HCT116 (cell line): ENCODE results near the gene PCDHGB2. TPM values are rescaled to one million over a fixed set of nuclear protein-coding genes. Genes with fewer than 3 reads are reported as not detected.

Experiments used
- ATAC-seq: fragments of 200-7000 bp; cut with Tn5 transposase; 2 replicates; pipeline ENCODE4 v1.9.1; 2020; ENCODE audit warnings: mild to moderate bottlenecking, moderate library complexity
- BruUV-seq: library from RNA; stranded (reverse); fragments of 400-500 nt; replicated peaks from 2 replicates; lab custom pipeline; 2021; lab: Mats Ljungman, UMichigan
- CTCF ChIA-PET: fragments of 300-600 bp; sonication (Branson Sonifier 250); formaldehyde crosslinking; loops from one replicate; lab custom pipeline; 2021; ENCODE audit warnings: antibody characterized with exemption; lab: Charles Lee
- POLR2A ChIA-PET: fragments of 300-600, 350-600 bp; sonication (Branson Sonifier 250); formaldehyde crosslinking; loops from one replicate; lab custom pipeline; 2021; ENCODE audit warnings: antibody characterized with exemption; lab: Charles Lee
- RAD21 ChIA-PET, 2 experiments: fragments of 300-600 bp; sonication (Branson Sonifier 250); formaldehyde crosslinking; loops; one replicate each; lab custom pipeline; 2023; ENCODE audit warnings: low total read pairs in 2 of 2; ENCODE audit not compliant: uncharacterized antibody in 2 of 2, unreplicated experiment in 2 of 2, low non-redundant PET in 1 of 2; lab: Charles Lee
- DNase-seq: peaks from one replicate; pipeline ENCODE4 v3.0.0-alpha.2; 2010; ENCODE audit warnings: low read depth, low spot score
- H2AFZ ChIP-seq: fragments of 200-600 bp; shearing (Covaris generic), sonication (generic); 2 replicates; pipeline ENCODE4 v1.6.1; 2017; ENCODE audit warnings: low read depth, mixed run types, mixed read lengths, antibody characterized with exemption, low read length; ENCODE audit not compliant: poor library complexity, severe bottlenecking
- H3K27ac ChIP-seq: 2 replicates; pipeline ENCODE4 v1.5.1; 2012; ENCODE audit warnings: low read depth, low read length
- H3K27me3 ChIP-seq: fragments of 200-600 bp; sonication (generic); 2 replicates; pipeline ENCODE4 v1.6.1; 2016; ENCODE audit warnings: mixed run types, low read length, mixed read lengths; ENCODE audit not compliant: insufficient read depth
- H3K36me3 ChIP-seq, 2 experiments: fragments of 200-500 bp in 1 of 2; fragments of 200-600 bp in 1 of 2; sonication (Bioruptor generic) in 1 of 2; sonication (generic) in 1 of 2; 2 replicates each; pipeline versions ENCODE4 v1.5.1 to v1.6.1; 2014 to 2016; ENCODE audit warnings: low read length in 2 of 2, inconsistent platforms in 1 of 2, mixed read lengths in 1 of 2, mixed run types in 1 of 2; ENCODE audit not compliant: insufficient read depth in 2 of 2, control insufficient read depth in 1 of 2
- H3K4me1 ChIP-seq, 2 experiments: fragments of 200-600 bp in 1 of 2; sonication (generic) in 1 of 2; 2 replicates each; pipeline versions ENCODE4 v1.5.1 to v1.6.1; 2012 to 2017; ENCODE audit warnings: low read length in 2 of 2, inconsistent platforms in 1 of 2, mild to moderate bottlenecking in 1 of 2, mixed read lengths in 1 of 2, mixed run types in 1 of 2, moderate library complexity in 1 of 2; ENCODE audit not compliant: insufficient read depth in 2 of 2, control insufficient read depth in 1 of 2
- H3K4me2 ChIP-seq: fragments of 200-600 bp; sonication (generic); 2 replicates; pipeline ENCODE4 v1.6.1; 2017; ENCODE audit warnings: mixed run types, low read length, mixed read lengths
- H3K4me3 ChIP-seq, 2 experiments: fragments of 200-600 bp in 1 of 2; sonication (generic) in 1 of 2; replicated peaks in 1 of 2; 2 replicates each; pipeline ENCODE4 v1.5.1; 2011 to 2016; ENCODE audit warnings: low read length in 2 of 2, control low read depth in 1 of 2, low read depth in 1 of 2, mild to moderate bottlenecking in 1 of 2, mixed read lengths in 1 of 2, mixed run types in 1 of 2
- H3K79me2 ChIP-seq: fragments of 200-600 bp; sonication (generic); 2 replicates; pipeline ENCODE4 v1.6.1; 2017; ENCODE audit warnings: mild to moderate bottlenecking, mixed run types, low read length, moderate library complexity, mixed read lengths; ENCODE audit not compliant: insufficient read depth
- H3K9ac ChIP-seq: fragments of 200-600 bp; sonication (generic); 2 replicates; pipeline ENCODE4 v1.6.1; 2016; ENCODE audit warnings: low read length, mixed read lengths
- H3K9me2 ChIP-seq: fragments of 200-600 bp; sonication (generic), shearing (Covaris generic); 2 replicates; pipeline ENCODE4 v1.6.1; 2017; ENCODE audit warnings: mixed run types, mild to moderate bottlenecking, moderate library complexity; ENCODE audit not compliant: insufficient read depth
- H3K9me3 ChIP-seq, 2 experiments: fragments of 200-500 bp in 1 of 2; fragments of 200-600 bp in 1 of 2; sonication (Bioruptor generic) in 1 of 2; sonication (generic) in 1 of 2; 2 replicates each; pipeline ENCODE4 v1.6.1; 2014 to 2017; ENCODE audit warnings: low read length in 2 of 2, mixed read lengths in 2 of 2, inconsistent platforms in 1 of 2, low read depth in 1 of 2, mild to moderate bottlenecking in 1 of 2, mixed run types in 1 of 2, moderate library complexity in 1 of 2; ENCODE audit not compliant: control insufficient read depth in 1 of 2, insufficient read depth in 1 of 2
- H4K20me1 ChIP-seq: fragments of 200-600 bp; sonication (generic), shearing (Covaris generic); 2 replicates; pipeline ENCODE4 v1.6.1; 2017; ENCODE audit warnings: mixed run types, mild to moderate bottlenecking, moderate library complexity; ENCODE audit not compliant: insufficient read depth
- CBX3 ChIP-seq: IDR thresholded peaks from 2 replicates; pipeline ENCODE4 v1.6.1; 2012; ENCODE audit warnings: low read depth
- CEBPB ChIP-seq: IDR thresholded peaks from 2 replicates; pipeline ENCODE4 v1.6.1; 2012; ENCODE audit warnings: low read depth
- EGR1 ChIP-seq: IDR thresholded peaks from 2 replicates; pipeline ENCODE4 v1.6.1; 2012; ENCODE audit warnings: low read depth
- EZH2phosphoT487 ChIP-seq: fragments of 200-600 bp; IDR thresholded peaks from 2 replicates; pipeline ENCODE4 v1.6.1; 2018; ENCODE audit warnings: antibody characterized with exemption, borderline replicate concordance
- JUND ChIP-seq: IDR thresholded peaks from 2 replicates; pipeline ENCODE4 v1.6.1; 2012
- POLR2A ChIP-seq: IDR thresholded peaks from 2 replicates; pipeline ENCODE4 v1.7.0; 2011; ENCODE audit warnings: borderline replicate concordance; ENCODE audit not compliant: insufficient read depth, insufficient read length; ENCODE audit errors: extremely low read depth
- POLR2AphosphoS5 ChIP-seq: IDR thresholded peaks from 2 replicates; pipeline ENCODE4 v1.6.1; 2011; ENCODE audit warnings: mild to moderate bottlenecking, low read depth, low read length, moderate library complexity
- RAD21 ChIP-seq: IDR thresholded peaks from 2 replicates; pipeline ENCODE4 v1.6.1; 2012; ENCODE audit warnings: low read depth, mild to moderate bottlenecking
- SIN3A ChIP-seq: IDR thresholded peaks from 2 replicates; pipeline ENCODE4 v1.6.1; 2012; ENCODE audit warnings: low read depth
- SP1 ChIP-seq: IDR thresholded peaks from 2 replicates; pipeline ENCODE4 v1.6.1; 2012; ENCODE audit warnings: low read depth
- SRF ChIP-seq: IDR thresholded peaks from 2 replicates; pipeline ENCODE4 v1.6.1; 2012; ENCODE audit warnings: low read depth
- YY1 ChIP-seq: IDR thresholded peaks from 2 replicates; pipeline ENCODE4 v1.6.1; 2011; ENCODE audit warnings: low read length, low read depth, moderate library complexity, mild to moderate bottlenecking; ENCODE audit not compliant: insufficient replicate concordance; ENCODE audit errors: extremely low read depth
- ZFX ChIP-seq: fragments of 450-650 bp; IDR thresholded peaks from 2 replicates; pipeline ENCODE4 v1.6.1; 2017
- ZNF274 ChIP-seq: fragments of 200-500 bp; sonication (Bioruptor generic); IDR thresholded peaks from 2 replicates; pipeline ENCODE4 v1.6.1; 2014; ENCODE audit warnings: mild to moderate bottlenecking, low read depth, low read length, inconsistent platforms
- intact Hi-C: fragments of 100-400 bp; cut with micrococcal nuclease; formaldehyde crosslinking; loops from 2 replicates; pipeline ENCODE4 v1.10.0; 2022
- total RNA-seq: library from RNA; stranded (reverse); gene quantifications from one replicate; pipeline ENCODE4 v1.2.1, GENCODE V29; 2021; ENCODE audit not compliant: unreplicated experiment
- TF ChIP-seq, protein P1 (sequence below): IDR thresholded peaks from 2 replicates; pipeline ENCODE4 v1.6.1; 2012
- TF ChIP-seq, protein P2 (sequence below), 3 experiments: fragments of 200-600 bp in 1 of 3; sonication (generic) in 1 of 3; IDR thresholded peaks in 2 of 3; conservative IDR thresholded peaks in 1 of 3; 2 replicates each; pipeline ENCODE4 v1.5.1; 2012 to 2017; ENCODE audit warnings: low read depth in 2 of 3, low read length in 2 of 3, antibody characterized with exemption in 1 of 3, borderline replicate concordance in 1 of 3, control low read depth in 1 of 3, mild to moderate bottlenecking in 1 of 3, mixed read lengths in 1 of 3, mixed run types in 1 of 3, moderate library complexity in 1 of 3; ENCODE audit not compliant: insufficient read depth in 1 of 3
- TF ChIP-seq, protein P3 (sequence below): IDR thresholded peaks from 2 replicates; pipeline ENCODE4 v1.6.1; 2011; ENCODE audit warnings: mild to moderate bottlenecking, low read length, moderate library complexity; ENCODE audit not compliant: insufficient replicate concordance; ENCODE audit errors: extremely low read depth
- TF ChIP-seq, protein P4 (sequence below): IDR thresholded peaks from 2 replicates; pipeline ENCODE4 v1.6.1; 2012; ENCODE audit warnings: low read depth
- TF ChIP-seq, protein P5 (sequence below): IDR thresholded peaks from 2 replicates; pipeline ENCODE4 v1.6.1; 2012

Gene PCDHGB2
- total RNA-seq, 1 experiment from 2014 or later, result 0.34 TPM

DNA sequence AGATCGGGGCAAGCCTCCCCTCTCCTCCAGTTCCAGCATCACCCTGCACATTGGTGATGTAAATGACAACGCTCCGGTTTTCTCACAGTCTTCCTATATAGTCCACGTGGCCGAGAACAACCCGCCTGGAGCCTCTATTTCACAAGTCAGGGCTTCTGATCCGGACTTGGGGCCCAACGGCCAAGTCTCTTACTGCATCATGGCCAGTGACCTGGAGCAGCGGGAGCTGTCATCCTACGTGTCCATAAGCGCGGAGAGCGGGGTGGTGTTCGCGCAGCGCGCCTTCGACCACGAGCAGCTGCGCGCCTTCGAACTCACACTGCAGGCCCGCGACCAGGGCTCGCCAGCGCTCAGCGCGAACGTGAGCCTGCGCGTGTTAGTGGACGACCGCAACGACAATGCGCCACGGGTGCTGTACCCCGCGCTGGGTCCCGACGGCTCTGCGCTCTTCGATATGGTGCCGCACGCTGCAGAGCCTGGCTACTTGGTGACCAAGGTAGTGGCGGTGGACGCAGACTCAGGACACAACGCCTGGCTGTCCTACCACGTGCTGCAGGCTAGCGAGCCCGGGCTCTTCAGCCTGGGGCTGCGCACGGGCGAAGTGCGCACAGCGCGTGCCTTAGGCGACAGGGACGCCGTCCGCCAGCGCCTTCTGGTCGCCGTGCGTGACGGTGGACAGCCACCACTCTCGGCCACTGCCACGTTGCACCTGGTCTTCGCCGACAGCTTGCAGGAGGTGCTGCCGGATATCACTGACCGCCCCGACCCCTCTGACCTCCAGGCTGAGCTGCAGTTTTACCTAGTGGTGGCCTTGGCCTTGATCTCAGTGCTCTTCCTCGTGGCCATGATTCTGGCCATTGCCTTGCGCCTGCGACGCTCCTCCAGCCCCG lies 29.6 kb downstream of the PCDHGB2 start:
- ATAC-seq, result no peak
- RAD21 ChIA-PET, result no interaction called here

More for the DNA sequence above, 29.6 kb downstream of the PCDHGB2 start:
- no peak overlapping the region for H3K4me3 ChIP-seq
- H3K4me1 ChIP-seq, result no peaks in the 10 kb centered on the region
- H3K4me2 ChIP-seq, result no peak overlapping the region
- POLR2A ChIA-PET, result no interaction called here
- no peak overlapping the region for H3K27ac ChIP-seq
- intact Hi-C loops, result no loop called here
- no peak overlapping the region for H2AFZ ChIP-seq
- no peaks in the 10 kb centered on the region; a peak in 1 of 4 replicates for H3K9me3 ChIP-seq
- no peaks in the 10 kb centered on the region for H3K9me2 ChIP-seq
- BruUV-seq, result no TSS peak
- H4K20me1 ChIP-seq, result no peaks in the 10 kb centered on the region
- H3K36me3 ChIP-seq, result no peaks in the 10 kb centered on the region
- H3K27me3 ChIP-seq, result no peaks in the 10 kb centered on the region
- no peak for DNase-seq
- H3K9ac ChIP-seq, result no peak overlapping the region
- CTCF ChIA-PET, result no interaction called here
- no peaks in the 10 kb centered on the region for H3K79me2 ChIP-seq
- TF ChIP-seq RAD21 (no peak), POLR2A (no peak), JUND (no peak), ZNF274 (no peak), CBX3 (no peak), ZFX (no peak), SIN3A (no peak), SP1 (no peak), EZH2phosphoT487 (no peak), EGR1 (no peak), YY1 (no peak), POLR2AphosphoS5 (no peak), CEBPB (no peak), SRF (no peak)
- TF ChIP-seq, protein P1, sequence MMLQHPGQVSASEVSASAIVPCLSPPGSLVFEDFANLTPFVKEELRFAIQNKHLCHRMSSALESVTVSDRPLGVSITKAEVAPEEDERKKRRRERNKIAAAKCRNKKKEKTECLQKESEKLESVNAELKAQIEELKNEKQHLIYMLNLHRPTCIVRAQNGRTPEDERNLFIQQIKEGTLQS, result no peak
- TF ChIP-seq, protein P2, sequence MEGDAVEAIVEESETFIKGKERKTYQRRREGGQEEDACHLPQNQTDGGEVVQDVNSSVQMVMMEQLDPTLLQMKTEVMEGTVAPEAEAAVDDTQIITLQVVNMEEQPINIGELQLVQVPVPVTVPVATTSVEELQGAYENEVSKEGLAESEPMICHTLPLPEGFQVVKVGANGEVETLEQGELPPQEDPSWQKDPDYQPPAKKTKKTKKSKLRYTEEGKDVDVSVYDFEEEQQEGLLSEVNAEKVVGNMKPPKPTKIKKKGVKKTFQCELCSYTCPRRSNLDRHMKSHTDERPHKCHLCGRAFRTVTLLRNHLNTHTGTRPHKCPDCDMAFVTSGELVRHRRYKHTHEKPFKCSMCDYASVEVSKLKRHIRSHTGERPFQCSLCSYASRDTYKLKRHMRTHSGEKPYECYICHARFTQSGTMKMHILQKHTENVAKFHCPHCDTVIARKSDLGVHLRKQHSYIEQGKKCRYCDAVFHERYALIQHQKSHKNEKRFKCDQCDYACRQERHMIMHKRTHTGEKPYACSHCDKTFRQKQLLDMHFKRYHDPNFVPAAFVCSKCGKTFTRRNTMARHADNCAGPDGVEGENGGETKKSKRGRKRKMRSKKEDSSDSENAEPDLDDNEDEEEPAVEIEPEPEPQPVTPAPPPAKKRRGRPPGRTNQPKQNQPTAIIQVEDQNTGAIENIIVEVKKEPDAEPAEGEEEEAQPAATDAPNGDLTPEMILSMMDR (IDR thresholded peaks at IDR 0.05 in 2 of 3, conservative IDR thresholded peaks at IDR 0.05 in 1 of 3; ENCODE audit: borderline replicate concordance in 1 of 3, insufficient read depth in 1 of 3, low read depth in 2 of 3, low read length in 2 of 3), result no peak
- TF ChIP-seq, protein P3, sequence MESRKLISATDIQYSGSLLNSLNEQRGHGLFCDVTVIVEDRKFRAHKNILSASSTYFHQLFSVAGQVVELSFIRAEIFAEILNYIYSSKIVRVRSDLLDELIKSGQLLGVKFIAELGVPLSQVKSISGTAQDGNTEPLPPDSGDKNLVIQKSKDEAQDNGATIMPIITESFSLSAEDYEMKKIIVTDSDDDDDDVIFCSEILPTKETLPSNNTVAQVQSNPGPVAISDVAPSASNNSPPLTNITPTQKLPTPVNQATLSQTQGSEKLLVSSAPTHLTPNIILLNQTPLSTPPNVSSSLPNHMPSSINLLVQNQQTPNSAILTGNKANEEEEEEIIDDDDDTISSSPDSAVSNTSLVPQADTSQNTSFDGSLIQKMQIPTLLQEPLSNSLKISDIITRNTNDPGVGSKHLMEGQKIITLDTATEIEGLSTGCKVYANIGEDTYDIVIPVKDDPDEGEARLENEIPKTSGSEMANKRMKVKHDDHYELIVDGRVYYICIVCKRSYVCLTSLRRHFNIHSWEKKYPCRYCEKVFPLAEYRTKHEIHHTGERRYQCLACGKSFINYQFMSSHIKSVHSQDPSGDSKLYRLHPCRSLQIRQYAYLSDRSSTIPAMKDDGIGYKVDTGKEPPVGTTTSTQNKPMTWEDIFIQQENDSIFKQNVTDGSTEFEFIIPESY, result no peak
- TF ChIP-seq, protein P4, sequence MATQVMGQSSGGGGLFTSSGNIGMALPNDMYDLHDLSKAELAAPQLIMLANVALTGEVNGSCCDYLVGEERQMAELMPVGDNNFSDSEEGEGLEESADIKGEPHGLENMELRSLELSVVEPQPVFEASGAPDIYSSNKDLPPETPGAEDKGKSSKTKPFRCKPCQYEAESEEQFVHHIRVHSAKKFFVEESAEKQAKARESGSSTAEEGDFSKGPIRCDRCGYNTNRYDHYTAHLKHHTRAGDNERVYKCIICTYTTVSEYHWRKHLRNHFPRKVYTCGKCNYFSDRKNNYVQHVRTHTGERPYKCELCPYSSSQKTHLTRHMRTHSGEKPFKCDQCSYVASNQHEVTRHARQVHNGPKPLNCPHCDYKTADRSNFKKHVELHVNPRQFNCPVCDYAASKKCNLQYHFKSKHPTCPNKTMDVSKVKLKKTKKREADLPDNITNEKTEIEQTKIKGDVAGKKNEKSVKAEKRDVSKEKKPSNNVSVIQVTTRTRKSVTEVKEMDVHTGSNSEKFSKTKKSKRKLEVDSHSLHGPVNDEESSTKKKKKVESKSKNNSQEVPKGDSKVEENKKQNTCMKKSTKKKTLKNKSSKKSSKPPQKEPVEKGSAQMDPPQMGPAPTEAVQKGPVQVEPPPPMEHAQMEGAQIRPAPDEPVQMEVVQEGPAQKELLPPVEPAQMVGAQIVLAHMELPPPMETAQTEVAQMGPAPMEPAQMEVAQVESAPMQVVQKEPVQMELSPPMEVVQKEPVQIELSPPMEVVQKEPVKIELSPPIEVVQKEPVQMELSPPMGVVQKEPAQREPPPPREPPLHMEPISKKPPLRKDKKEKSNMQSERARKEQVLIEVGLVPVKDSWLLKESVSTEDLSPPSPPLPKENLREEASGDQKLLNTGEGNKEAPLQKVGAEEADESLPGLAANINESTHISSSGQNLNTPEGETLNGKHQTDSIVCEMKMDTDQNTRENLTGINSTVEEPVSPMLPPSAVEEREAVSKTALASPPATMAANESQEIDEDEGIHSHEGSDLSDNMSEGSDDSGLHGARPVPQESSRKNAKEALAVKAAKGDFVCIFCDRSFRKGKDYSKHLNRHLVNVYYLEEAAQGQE, result no peak
- TF ChIP-seq, protein P5, sequence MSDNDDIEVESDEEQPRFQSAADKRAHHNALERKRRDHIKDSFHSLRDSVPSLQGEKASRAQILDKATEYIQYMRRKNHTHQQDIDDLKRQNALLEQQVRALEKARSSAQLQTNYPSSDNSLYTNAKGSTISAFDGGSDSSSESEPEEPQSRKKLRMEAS, result no peak
